HepG2 (cell line): ENCODE data around the gene DAO. TPM values are rescaled to one million over a fixed set of nuclear protein-coding genes. Genes with fewer than 3 reads are reported as not detected.

Experiments used
- ATAC-seq: fragments of 200-7000 bp; cut with Tn5 transposase; 3 replicates; pipeline ENCODE4 v1.9.1; 2020; ENCODE audit warnings: mild to moderate bottlenecking, moderate library complexity
- BruUV-seq: library from RNA; stranded (reverse); fragments of 400-500 nt; replicated peaks from 2 replicates; lab custom pipeline; 2021; lab: Mats Ljungman, UMichigan
- CTCF ChIA-PET: fragments of 300-600 bp; formaldehyde crosslinking; extraction: SDS; loops from one replicate; lab custom pipeline; 2021; ENCODE audit warnings: low total read pairs, inconsistent platforms, low intra/inter-chr PET ratio; lab: Yijun Ruan, JAX
- POLR2A ChIA-PET: fragments of 350-600 bp; sonication (Branson Sonifier 250); formaldehyde crosslinking; loops from one replicate; lab custom pipeline; 2020; ENCODE audit warnings: antibody characterized with exemption, inconsistent platforms; lab: Yijun Ruan, JAX
- DNase-seq: peaks from one replicate; pipeline ENCODE4 v3.0.0-alpha.2; 2015; ENCODE audit warnings: low spot score
- FAIRE-seq: peaks from 3 replicates; lab custom pipeline; 2011; peaks lifted over from hg19 to GRCh38; lab: Jason Lieb, UNC
- H2AFZ ChIP-seq: one replicate; pipeline ENCODE4 v1.6.1; 2011; ENCODE audit warnings: low read length, inconsistent platforms
- H3K27ac ChIP-seq: fragments of 300-600 bp; 3 replicates; pipeline ENCODE4 v1.8.0; 2011; ENCODE audit warnings: mixed run types, mild to moderate bottlenecking, mixed read lengths, low read length, inconsistent platforms; ENCODE audit not compliant: insufficient read depth; ENCODE audit errors: extremely low read length
- H3K27me3 ChIP-seq, 2 experiments: fragments of 200-600 bp in 1 of 2; 2 replicates in 1 of 2; 3 replicates in 1 of 2; pipeline versions ENCODE4 v1.6.0 to v1.8.0; 2011; ENCODE audit warnings: low read length in 2 of 2, mild to moderate bottlenecking in 2 of 2, moderate library complexity in 2 of 2, inconsistent platforms in 1 of 2; ENCODE audit not compliant: insufficient read depth in 2 of 2, control insufficient read depth in 1 of 2
- H3K36me3 ChIP-seq, 2 experiments: fragments of 200-600 bp in 1 of 2; replicated peaks in 1 of 2; 2 replicates in 1 of 2; 3 replicates in 1 of 2; pipeline versions ENCODE4 v1.5.1 to v1.8.0; 2011; ENCODE audit warnings: low read length in 2 of 2, inconsistent platforms in 1 of 2; ENCODE audit not compliant: insufficient read depth in 2 of 2, control insufficient read depth in 1 of 2
- H3K4me1 ChIP-seq: 2 replicates; pipeline ENCODE4 v1.5.1; 2012; ENCODE audit warnings: low read length, inconsistent platforms; ENCODE audit not compliant: insufficient read depth
- H3K4me2 ChIP-seq: 2 replicates; pipeline ENCODE4 v1.6.0; 2011; ENCODE audit warnings: low read depth, low read length, inconsistent platforms
- H3K4me3 ChIP-seq, 3 experiments: fragments of 200-600 bp in 1 of 3; sonication (generic), shearing (Covaris generic) in 1 of 3; replicated peaks in 1 of 3; 2 replicates each; pipeline ENCODE4 v1.5.1; 2011 to 2016; ENCODE audit warnings: low read length in 3 of 3, inconsistent platforms in 2 of 3, low read depth in 2 of 3, mild to moderate bottlenecking in 2 of 3, control low read depth in 1 of 3, mixed read lengths in 1 of 3; ENCODE audit not compliant: insufficient read depth in 1 of 3
- H3K79me2 ChIP-seq: one replicate; pipeline ENCODE4 v1.6.1; 2011; ENCODE audit warnings: low read length, inconsistent platforms; ENCODE audit not compliant: insufficient read depth
- H3K9ac ChIP-seq: 2 replicates; pipeline ENCODE4 v1.6.0; 2011; ENCODE audit warnings: mild to moderate bottlenecking, low read depth, low read length, inconsistent platforms; ENCODE audit not compliant: insufficient read depth
- H3K9me3 ChIP-seq: 2 replicates; pipeline ENCODE4 v1.5.1; 2012; ENCODE audit warnings: mild to moderate bottlenecking, low read length
- H4K20me1 ChIP-seq: 2 replicates; pipeline ENCODE4 v1.6.0; 2011; ENCODE audit warnings: inconsistent platforms, mild to moderate bottlenecking, low read length, moderate library complexity; ENCODE audit not compliant: insufficient read depth
- ARNT ChIP-seq: fragments of 450-650 bp; IDR thresholded peaks from 2 replicates; pipeline ENCODE4 v1.6.1; 2017
- GMEB1 ChIP-seq: sonication (generic); formaldehyde crosslinking; IDR thresholded peaks from 2 replicates; pipeline ENCODE4 v1.5.1; 2020; ENCODE audit warnings: missing genetic modification reagents, mild to moderate bottlenecking, borderline replicate concordance
- HNF4A ChIP-seq: sonication (generic); formaldehyde crosslinking; IDR thresholded peaks from 2 replicates; pipeline ENCODE4 v1.4.0; 2020; ENCODE audit warnings: missing genetic modification reagents
- MTF2 ChIP-seq: sonication (generic); formaldehyde crosslinking; IDR thresholded peaks from 2 replicates; pipeline ENCODE4 v1.5.0; 2020; ENCODE audit warnings: missing genetic modification reagents, borderline replicate concordance
- PAWR ChIP-seq: sonication (generic); formaldehyde crosslinking; IDR thresholded peaks from 2 replicates; pipeline ENCODE4 v1.4.0; 2020; ENCODE audit warnings: missing genetic modification reagents, mild to moderate bottlenecking, borderline replicate concordance
- PRMT3 ChIP-seq: sonication (generic); formaldehyde crosslinking; IDR thresholded peaks from 2 replicates; pipeline ENCODE4 v1.8.1; 2022; ENCODE audit warnings: low read depth, mild to moderate bottlenecking, moderate library complexity, missing genetic modification reagents, borderline replicate concordance
- TP53 ChIP-seq: sonication (generic); formaldehyde crosslinking; conservative IDR thresholded peaks from 2 replicates; pipeline ENCODE4 v1.4.0; 2020; ENCODE audit warnings: missing genetic modification reagents
- ZBTB44 ChIP-seq: sonication (generic); formaldehyde crosslinking; IDR thresholded peaks from 2 replicates; pipeline ENCODE4 v1.4.0; 2020; ENCODE audit warnings: missing genetic modification reagents
- ZNF607 ChIP-seq: sonication (generic); formaldehyde crosslinking; IDR thresholded peaks from 2 replicates; pipeline ENCODE4 v1.5.1; 2020; ENCODE audit warnings: missing genetic modification reagents, mild to moderate bottlenecking, borderline replicate concordance
- WGBS: methylation state at CpG from one replicate; pipeline ENCODE4 v1.1.6; 2017; ENCODE audit warnings: low lambda C conversion rate; 5-methylcytosine and 5-hydroxymethylcytosine counted together
- in situ Hi-C: cut with HindIII; loops from 2 replicates; pipeline ENCODE4 v1.10.0; 2017; ENCODE audit warnings: low pct_unique_long_range_greater_than_20kb; ENCODE audit not compliant: extremely low pct_ligation_motif_present
- intact Hi-C: fragments of 100-400 bp; cut with micrococcal nuclease; formaldehyde crosslinking; loops from one replicate; pipeline ENCODE4 v1.10.0; 2022; ENCODE audit not compliant: unreplicated experiment
- microRNA counts: library from miRNA; unstranded; fragments of <30 nt; microRNA quantifications from one replicate; lab custom pipeline; 2015
- microRNA-seq: library from miRNA; unstranded; fragments of <30 nt; microRNA quantifications from one replicate; pipeline ENCODE4, GENCODE V29; 2020
- polyA plus RNA-seq, 8 experiments: library from polyadenylated mRNA; depleted of rRNA in 3 of 8; stranded (reverse) in 7 of 8; unstranded in 1 of 8; fragments of >200 nt; fragmentation: Illumina TruSeq in 4 of 8; extraction: Trizol in 4 of 8; gene quantifications; 2 replicates each; pipeline versions ENCODE4 v1.2.1 to v1.2.3, GENCODE V29; 2011 to 2016; ENCODE audit warnings: low read depth in 4 of 8, missing spikeins in 1 of 8, mixed read lengths in 1 of 8; ENCODE audit not compliant: insufficient read depth in 1 of 8
- small RNA-seq, 3 experiments: library from RNA; depleted of rRNA; stranded (forward); fragments of <200 nt; gene quantifications; one replicate each; pipeline ENCODE3, GENCODE V24; 2012; ENCODE audit warnings: low read depth in 2 of 3, low replicate concordance in 1 of 3; ENCODE audit not compliant: insufficient read length in 3 of 3, insufficient read depth in 2 of 3
- total RNA-seq, 5 experiments: library from RNA; depleted of rRNA; stranded (reverse); fragments of >200 nt; fragmentation: Illumina TruSeq; extraction: Trizol; gene quantifications; 2 replicates each; pipeline ENCODE4 v1.2.3, GENCODE V29; 2016; ENCODE audit warnings: low read depth in 1 of 5

Gene DAO
- total and polyA plus RNA-seq, 2 of the 13 experiments (the other 11 are each of a cell fraction or from before 2014, with no cell fraction given) = 0.34 to 0.82 TPM

DNA sequence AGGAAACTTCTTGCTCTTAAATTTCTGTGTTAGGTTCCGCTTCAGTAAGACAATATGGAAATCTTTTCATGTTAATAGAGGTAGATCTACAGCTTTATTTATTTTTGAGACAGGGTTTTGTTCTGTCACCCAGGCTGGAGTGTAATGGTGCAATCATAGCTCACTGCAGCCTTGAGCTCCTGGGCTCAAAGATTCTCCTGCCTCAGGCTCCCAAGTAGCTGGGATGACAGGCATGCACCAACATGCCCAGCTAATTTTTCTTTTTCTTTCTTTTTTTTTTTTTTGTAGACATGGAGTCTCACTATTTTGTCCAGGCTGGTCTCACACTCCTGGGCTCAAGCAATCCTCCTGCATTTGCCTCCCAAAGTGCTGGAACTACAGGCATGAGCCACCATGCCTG lies 70.1 kb downstream of the DAO start:
- ATAC-seq (no peak; the same call in 2 of the 3 replicates), DNase-seq (no peak), FAIRE-seq (no peak)
- ChIA-PET POLR2A (no interaction called here), CTCF (no interaction called here)
- Histone ChIP-seq H3K4me2 (no peak overlapping the region), H3K27me3 (no peaks in the 10 kb centered on the region; a peak in 1 of 5 replicates), H4K20me1 (no peaks in the 10 kb centered on the region), H3K9ac (no peak overlapping the region), H2AFZ (no peak overlapping the region), H3K4me1 (peaks cover 20% of the 10 kb centered on the region), H3K9me3 (peaks cover 8% of the 10 kb centered on the region; the same call in 1 of the 2 replicates), H3K36me3 (no peaks in the 10 kb centered on the region), H3K27ac (no peak overlapping the region), H3K4me3 (no peak overlapping the region), H3K79me2 (no peaks in the 10 kb centered on the region)
- 88% methylated on average over 1 of the region's 1 CpG for WGBS
- in situ Hi-C loops = loop anchor here (5.0 kb wide), 1 partner anchor 142 kb away; the partner anchor contains the start of gene ALKBH2
- intact Hi-C loops = loop anchor here (2.0 to 10.0 kb wide), 3 partner anchors 145 to 387 kb away; partner anchors contain the start of gene ISCU
- no peak for TF ChIP-seq ARNT
- TF ChIP-seq MTF2 = no peak
- peak; percentile 79; the same call in 1 of the 2 replicates for TF ChIP-seq TP53 (CRISPR knock-in tag)
- TF ChIP-seq GMEB1 (CRISPR knock-in tag) = no peak
- TF ChIP-seq ZBTB44 (CRISPR knock-in tag) = no peak
- no peak for TF ChIP-seq PRMT3 (CRISPR knock-in tag)
- TF ChIP-seq HNF4A (CRISPR knock-in tag) = 0 out of 2 replicates have a peak, but pooled peaks have one; percentile 9
- TF ChIP-seq PAWR (CRISPR knock-in tag) = no peak
- no peak for TF ChIP-seq ZNF607
- BruUV-seq = no TSS peak

MicroRNA genes within 50 kb of the gene (microRNA counts, 767-probe panel; counts per million panel counts)
- not detected for microRNA hsa-miR-619 (lab: Ali Mortazavi, UCI)

Small RNAs within 50 kb of the gene (microRNA-seq; reads per million reads assigned to microRNA genes)
- gene MIR619 = not detected

Small RNAs within 50 kb of the gene (small RNA-seq; reads per million reads assigned to genes)
- gene MIR619 (0 reads per million in 3 experiments), gene RNU6-361P (0 reads per million in 3 experiments)

Other genes starting within 250 kb of the DAO start
- gene SELPLG, start 246.2 kb upstream of the DAO start, total RNA-seq (2016; rRNA removed; fragmentation: Illumina TruSeq; extraction: Trizol) = not detected in 2 replicates
- gene SELPLG, start 246.2 kb upstream of the DAO start, polyA plus RNA-seq (2011; rRNA removed) = 0.07 and 0.12 TPM in 2 replicates
- gene CORO1C, start 148.6 kb upstream of the DAO start, total RNA-seq (2016; rRNA removed; fragmentation: Illumina TruSeq; extraction: Trizol) = 73.7 and 128 TPM in 2 replicates
- gene CORO1C, start 148.6 kb upstream of the DAO start, polyA plus RNA-seq (2011; rRNA removed) = 116 and 131 TPM in 2 replicates
- 4.5 and 4.8 TPM in 2 replicates for gene SSH1, start 22.5 kb upstream of the DAO start, total RNA-seq (2016; rRNA removed; fragmentation: Illumina TruSeq; extraction: Trizol)
- 4.3 and 4.9 TPM in 2 replicates for gene SSH1, start 22.5 kb upstream of the DAO start, polyA plus RNA-seq (2011; rRNA removed)
- not detected in 2 replicates for gene SVOP, start 141.0 kb downstream of the DAO start, total RNA-seq (2016; rRNA removed; fragmentation: Illumina TruSeq; extraction: Trizol)
- gene SVOP, start 141.0 kb downstream of the DAO start, polyA plus RNA-seq (2011; rRNA removed) = not detected in 2 replicates
- 9.2 and 11.2 TPM in 2 replicates for gene USP30, start 172.5 kb downstream of the DAO start, total RNA-seq (2016; rRNA removed; fragmentation: Illumina TruSeq; extraction: Trizol)
- gene USP30, start 172.5 kb downstream of the DAO start, polyA plus RNA-seq (2011; rRNA removed) = 18.4 and 20.8 TPM in 2 replicates
- gene ALKBH2, start 213.4 kb downstream of the DAO start, total RNA-seq (2016; rRNA removed; fragmentation: Illumina TruSeq; extraction: Trizol) = 40.5 and 46.7 TPM in 2 replicates
- 19.2 and 21.0 TPM in 2 replicates for gene ALKBH2, start 213.4 kb downstream of the DAO start, polyA plus RNA-seq (2011; rRNA removed)
- gene UNG, start 217.5 kb downstream of the DAO start, total RNA-seq (2016; rRNA removed; fragmentation: Illumina TruSeq; extraction: Trizol) = 114 and 144 TPM in 2 replicates
- gene UNG, start 217.5 kb downstream of the DAO start, polyA plus RNA-seq (2011; rRNA removed) = 20.5 and 23.3 TPM in 2 replicates
- gene ACACB, start 236.5 kb downstream of the DAO start, total RNA-seq (2016; rRNA removed; fragmentation: Illumina TruSeq; extraction: Trizol) = 6.0 and 8.6 TPM in 2 replicates
- gene ACACB, start 236.5 kb downstream of the DAO start, polyA plus RNA-seq (2011; rRNA removed) = 6.2 and 6.4 TPM in 2 replicates